Spleen (tissue), 7 donors: ENCODE measurements around the gene UBE2L3.

Experiments
- POLR2A ChIP-seq, 3 donors: fragments of 450-650 bp; IDR thresholded peaks; one replicate each; pipeline ENCODE4 v1.5.1; 2017; ENCODE audit warnings: antibody characterized with exemption in 3 of 3, mild to moderate bottlenecking in 1 of 3
- TF ChIP-seq, protein P1 (sequence below), 11 experiments: fragments of 200-600 bp in 7 of 11; fragments of 450-650 bp in 4 of 11; sonication (generic) in 4 of 11; IDR thresholded peaks in 8 of 11; conservative IDR thresholded peaks in 3 of 11; 1 replicate in 7 of 11; 2 replicates in 4 of 11; pipeline versions ENCODE4 v1.4.0 to v1.8.0; 2016 to 2021; ENCODE audit warnings: antibody characterized with exemption in 11 of 11, inconsistent platforms in 4 of 11, mild to moderate bottlenecking in 1 of 11
- donor health status: DM: no; HTN: no; CAD: no; lungs with moderate emphysema.
- donor health status: DM: no; HTN: no; CAD: no.
- donor health status: DM: no; HTN: no; CAD: no.

DNA sequence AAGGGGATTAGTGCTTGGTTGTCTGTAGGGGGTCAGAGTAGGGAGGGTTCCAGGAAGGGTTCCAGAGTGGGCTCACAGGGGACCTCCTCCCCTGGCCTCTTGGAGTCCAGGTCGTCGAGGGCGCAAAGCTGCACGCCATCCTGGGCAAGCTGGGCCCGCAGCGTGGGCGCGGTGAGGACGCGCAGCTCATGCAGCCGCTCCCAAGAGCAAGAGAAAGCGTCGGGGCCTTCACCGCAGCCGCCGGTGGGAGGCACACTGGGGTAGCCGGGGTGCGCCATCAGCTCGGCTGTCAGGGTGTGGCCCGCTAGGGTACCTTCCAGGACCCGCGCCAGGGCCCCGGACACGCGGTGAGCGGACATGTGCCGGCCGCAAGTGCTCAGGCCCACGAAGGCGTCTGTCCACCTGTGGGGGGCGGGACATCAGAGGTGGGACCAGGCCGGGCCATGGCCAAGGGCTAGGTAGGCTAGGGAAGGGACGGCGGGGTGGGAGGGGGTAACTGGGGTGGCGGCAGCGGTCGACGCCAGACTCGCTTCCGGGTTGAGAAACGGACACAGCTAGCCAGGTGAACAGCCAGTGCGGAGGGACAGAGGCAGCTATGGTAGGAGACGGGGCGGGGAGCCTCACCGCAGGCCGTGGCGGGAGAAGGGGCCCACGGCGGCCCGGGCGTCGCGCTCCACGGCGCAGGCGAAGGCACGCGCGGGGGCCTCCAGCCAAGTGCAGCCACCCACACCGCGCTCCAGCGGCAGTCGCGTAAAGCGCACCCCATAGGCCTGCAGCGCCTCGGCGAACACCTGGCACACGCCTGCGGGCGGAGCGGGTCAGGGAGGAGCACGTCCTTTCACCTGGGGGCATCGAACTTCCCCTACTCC is 61.1 kb downstream of the UBE2L3 start:
- TF ChIP-seq, protein P1, sequence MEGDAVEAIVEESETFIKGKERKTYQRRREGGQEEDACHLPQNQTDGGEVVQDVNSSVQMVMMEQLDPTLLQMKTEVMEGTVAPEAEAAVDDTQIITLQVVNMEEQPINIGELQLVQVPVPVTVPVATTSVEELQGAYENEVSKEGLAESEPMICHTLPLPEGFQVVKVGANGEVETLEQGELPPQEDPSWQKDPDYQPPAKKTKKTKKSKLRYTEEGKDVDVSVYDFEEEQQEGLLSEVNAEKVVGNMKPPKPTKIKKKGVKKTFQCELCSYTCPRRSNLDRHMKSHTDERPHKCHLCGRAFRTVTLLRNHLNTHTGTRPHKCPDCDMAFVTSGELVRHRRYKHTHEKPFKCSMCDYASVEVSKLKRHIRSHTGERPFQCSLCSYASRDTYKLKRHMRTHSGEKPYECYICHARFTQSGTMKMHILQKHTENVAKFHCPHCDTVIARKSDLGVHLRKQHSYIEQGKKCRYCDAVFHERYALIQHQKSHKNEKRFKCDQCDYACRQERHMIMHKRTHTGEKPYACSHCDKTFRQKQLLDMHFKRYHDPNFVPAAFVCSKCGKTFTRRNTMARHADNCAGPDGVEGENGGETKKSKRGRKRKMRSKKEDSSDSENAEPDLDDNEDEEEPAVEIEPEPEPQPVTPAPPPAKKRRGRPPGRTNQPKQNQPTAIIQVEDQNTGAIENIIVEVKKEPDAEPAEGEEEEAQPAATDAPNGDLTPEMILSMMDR (IDR thresholded peaks at IDR 0.05 in 8 of 11, conservative IDR thresholded peaks at IDR 0.05 in 3 of 11): no peak
- no peak for TF ChIP-seq POLR2A (IDR thresholded peaks at IDR 0.05)
